ENCODE data around the gene ITPKB. TPM values are rescaled to one million over a fixed set of nuclear protein-coding genes. Genes with fewer than 3 reads are reported as not detected.

Gene ITPKB
- total RNA-seq, 2 experiments from 2014 or later: 47.0 to 47.4 TPM

- DNase-seq: no peak
- no peaks in the 10 kb centered on the region for H3K27me3 Mint-ChIP-seq (ENCODE audit: low read depth)
- no peak for ATAC-seq
- no peaks in the 10 kb centered on the region for H3K9me3 Mint-ChIP-seq (ENCODE audit: insufficient read depth)
- ChIA-PET POLR2A (interaction anchor here (1.5 kb wide), 1 partner anchor 29 kb away, joined by 3 read pairs; no protein-coding TSS in a partner anchor), CTCF (interaction anchor here (1.2 to 1.7 kb wide), 3 partner anchors 15 to 180 kb away, joined by 4 to 7 read pairs (median 4); no protein-coding TSS in a partner anchor)
- no peak overlapping the region for H3K27ac Mint-ChIP-seq
- no peak overlapping the region for H3K4me3 Mint-ChIP-seq
- peaks cover 45% of the 10 kb centered on the region for H3K36me3 Mint-ChIP-seq (ENCODE audit: low read depth)
- peaks cover 46% of the 10 kb centered on the region for H3K4me1 Mint-ChIP-seq (ENCODE audit: low read depth)
Observed at GRCh38 chr1:226648421-226648820, 90.7 kb downstream of the ITPKB start.

GRCh38 chr1:226647719-226648118, 91.4 kb downstream of the ITPKB start:
- Mint-ChIP-seq H3K27ac (no peak overlapping the region), H3K9me3 (ENCODE audit: insufficient read depth) (no peaks in the 10 kb centered on the region), H3K36me3 (ENCODE audit: low read depth) (peaks cover 49% of the 10 kb centered on the region), H3K4me3 (no peak overlapping the region), H3K27me3 (ENCODE audit: low read depth) (no peaks in the 10 kb centered on the region), H3K4me1 (ENCODE audit: low read depth) (peaks cover 53% of the 10 kb centered on the region)
- CTCF ChIA-PET: interaction anchor here (1.2 to 1.7 kb wide), 4 partner anchors 14 to 181 kb away, joined by 4 to 7 read pairs (median 5); no protein-coding TSS in a partner anchor
- ATAC-seq (no peak), DNase-seq (no peak)
- POLR2A ChIA-PET: interaction anchor here (0.8 to 1.5 kb wide), 2 partner anchors 20 to 30 kb away, joined by 3 to 4 read pairs; no protein-coding TSS in a partner anchor

GRCh38 chr1:226646870-226647449, 92.1 kb downstream of the ITPKB start:
- DNase-seq (no peak), ATAC-seq (no peak)
- ChIA-PET POLR2A (interaction anchor here (0.8 kb wide), 1 partner anchor 21 kb away, joined by 4 read pairs; no protein-coding TSS in a partner anchor), CTCF (interaction anchor here (1.7 kb wide), 1 partner anchor 41 kb away, joined by 6 read pairs; no protein-coding TSS in a partner anchor)
- no peak overlapping the region for H3K4me3 Mint-ChIP-seq
- no peaks in the 10 kb centered on the region for H3K27me3 Mint-ChIP-seq (ENCODE audit: low read depth)
- H3K4me1 Mint-ChIP-seq (ENCODE audit: low read depth): peaks cover 57% of the 10 kb centered on the region
- peaks cover 53% of the 10 kb centered on the region for H3K36me3 Mint-ChIP-seq (ENCODE audit: low read depth)
- peak overlapping the region; percentile 56 for H3K27ac Mint-ChIP-seq
- no peaks in the 10 kb centered on the region for H3K9me3 Mint-ChIP-seq (ENCODE audit: insufficient read depth)

GRCh38 chr1:226646026-226646869, 92.8 kb downstream of the ITPKB start:
- peaks cover 56% of the 10 kb centered on the region for H3K36me3 Mint-ChIP-seq (ENCODE audit: low read depth)
- no peaks in the 10 kb centered on the region for H3K9me3 Mint-ChIP-seq (ENCODE audit: insufficient read depth)
- POLR2A ChIA-PET: no interaction called here
- peak overlapping the region; percentile 77 for H3K27ac Mint-ChIP-seq
- no peaks in the 10 kb centered on the region for H3K27me3 Mint-ChIP-seq (ENCODE audit: low read depth)
- no peak for DNase-seq
- H3K4me1 Mint-ChIP-seq (ENCODE audit: low read depth): peaks cover 57% of the 10 kb centered on the region
- ATAC-seq: no peak
- H3K4me3 Mint-ChIP-seq: no peak overlapping the region
- CTCF ChIA-PET: interaction anchor here (0.8 to 4.5 kb wide), 4 partner anchors 12 to 42 kb away, joined by 3 to 36 read pairs (median 4); no protein-coding TSS in a partner anchor

GRCh38 chr1:226645279-226645976, 93.7 kb downstream of the ITPKB start:
- ChIA-PET CTCF (interaction anchor here (0.8 to 4.5 kb wide), 8 partner anchors 11 to 237 kb away, joined by 3 to 36 read pairs (median 6); no protein-coding TSS in a partner anchor), POLR2A (no interaction called here)
- Mint-ChIP-seq H3K4me1 (ENCODE audit: low read depth) (peaks cover 57% of the 10 kb centered on the region), H3K9me3 (ENCODE audit: insufficient read depth) (no peaks in the 10 kb centered on the region), H3K36me3 (ENCODE audit: low read depth) (peaks cover 61% of the 10 kb centered on the region), H3K27me3 (ENCODE audit: low read depth) (no peaks in the 10 kb centered on the region), H3K27ac (peak overlapping the region; percentile 77), H3K4me3 (no peak overlapping the region)
- peak; percentile 58 for DNase-seq
- ATAC-seq: peak; percentile 47

- CTCF ChIA-PET: interaction anchor here (0.6 to 4.5 kb wide), 16 partner anchors 9 to 238 kb away, joined by 3 to 36 read pairs (median 5); no protein-coding TSS in a partner anchor
- H3K4me3 Mint-ChIP-seq: no peak overlapping the region
- POLR2A ChIA-PET: interaction anchor here (1.5 kb wide), 2 partner anchors 9 to 11 kb away, joined by 6 to 7 read pairs; no protein-coding TSS in a partner anchor
- peak overlapping the region; percentile 91 for H3K27ac Mint-ChIP-seq
- no peaks in the 10 kb centered on the region for H3K9me3 Mint-ChIP-seq (ENCODE audit: insufficient read depth)
- peaks cover 66% of the 10 kb centered on the region for H3K36me3 Mint-ChIP-seq (ENCODE audit: low read depth)
- DNase-seq: no peak
- no peaks in the 10 kb centered on the region for H3K27me3 Mint-ChIP-seq (ENCODE audit: low read depth)
- ATAC-seq: peak; percentile 31
- peaks cover 57% of the 10 kb centered on the region for H3K4me1 Mint-ChIP-seq (ENCODE audit: low read depth)
Observed at GRCh38 chr1:226644541-226645176, 94.4 kb downstream of the ITPKB start.

- Mint-ChIP-seq H3K27me3 (ENCODE audit: low read depth) (no peaks in the 10 kb centered on the region), H3K9me3 (ENCODE audit: insufficient read depth) (no peaks in the 10 kb centered on the region), H3K36me3 (ENCODE audit: low read depth) (peaks cover 64% of the 10 kb centered on the region), H3K4me3 (peak overlapping the region; percentile 54), H3K27ac (peak overlapping the region; percentile 91), H3K4me1 (ENCODE audit: low read depth) (peaks cover 50% of the 10 kb centered on the region)
- ChIA-PET CTCF (interaction anchor here (0.6 to 4.5 kb wide), 22 partner anchors 10 to 239 kb away, joined by 3 to 36 read pairs (median 4); partner anchors contain the start of gene ITPKB), POLR2A (interaction anchor here (1.5 kb wide), 2 partner anchors 10 kb away, joined by 6 to 7 read pairs; no protein-coding TSS in a partner anchor)
- DNase-seq: peak; percentile 47
- ATAC-seq: peak; percentile 42
Observed at GRCh38 chr1:226643611-226644540, 95.2 kb downstream of the ITPKB start.

- POLR2A ChIA-PET: interaction anchor here (0.6 to 1.5 kb wide), 3 partner anchors 10 to 53 kb away, joined by 3 to 7 read pairs (median 6); no protein-coding TSS in a partner anchor
Observed at GRCh38 chr1:226643177-226643576, 95.9 kb downstream of the ITPKB start.

GRCh38 chr1:226642421-226642820, 96.7 kb downstream of the ITPKB start:
- ChIA-PET CTCF (interaction anchor here (0.9 to 4.5 kb wide), 8 partner anchors 8 to 185 kb away, joined by 3 to 36 read pairs (median 6); partner anchors contain the start of gene ITPKB), POLR2A (no interaction called here)
- ATAC-seq (no peak), DNase-seq (no peak)
- H3K36me3 Mint-ChIP-seq (ENCODE audit: low read depth): peaks cover 54% of the 10 kb centered on the region
- H3K4me3 Mint-ChIP-seq: no peak overlapping the region
- H3K4me1 Mint-ChIP-seq (ENCODE audit: low read depth): peaks cover 47% of the 10 kb centered on the region
- no peaks in the 10 kb centered on the region for H3K9me3 Mint-ChIP-seq (ENCODE audit: insufficient read depth)
- peak overlapping the region; percentile 91 for H3K27ac Mint-ChIP-seq
- no peaks in the 10 kb centered on the region for H3K27me3 Mint-ChIP-seq (ENCODE audit: low read depth)

More at GRCh38 chr1:226643177-226643576, 95.9 kb downstream of the ITPKB start:
- DNase-seq: peak; percentile 58
- peaks cover 48% of the 10 kb centered on the region for H3K4me1 Mint-ChIP-seq (ENCODE audit: low read depth)
- CTCF ChIA-PET: interaction anchor here (0.9 to 4.5 kb wide), 12 partner anchors 9 to 240 kb away, joined by 3 to 36 read pairs (median 4); partner anchors contain the start of gene ITPKB
- peaks cover 61% of the 10 kb centered on the region for H3K36me3 Mint-ChIP-seq (ENCODE audit: low read depth)
- no peaks in the 10 kb centered on the region for H3K9me3 Mint-ChIP-seq (ENCODE audit: insufficient read depth)
- no peaks in the 10 kb centered on the region for H3K27me3 Mint-ChIP-seq (ENCODE audit: low read depth)
- peak; percentile 73 for ATAC-seq
- H3K27ac Mint-ChIP-seq: peak overlapping the region; percentile 91
- peak overlapping the region; percentile 54 for H3K4me3 Mint-ChIP-seq
